SK-N-SH (cell line): Measurements from ENCODE around the gene EXD1. TPM values are rescaled to one million over a fixed set of nuclear protein-coding genes. Genes with fewer than 3 reads are reported as not detected.

Source experiments
- CTCF ChIA-PET: fragments of 300-600, 350-600 bp; formaldehyde crosslinking; extraction: SDS; loops from one replicate; lab custom pipeline; 2021; lab: Yijun Ruan, JAX
- POLR2A ChIA-PET: fragments of 350-600 bp; sonication (Branson Sonifier 250); formaldehyde crosslinking; extraction: SDS; loops from one replicate; lab custom pipeline; 2020; ENCODE audit warnings: antibody characterized with exemption, inconsistent platforms; lab: Yijun Ruan, JAX
- DNase-seq: peaks from one replicate; pipeline ENCODE4 v3.0.0; 2012
- H2AFZ ChIP-seq: fragments of 200-600 bp; sonication (generic); 2 replicates; pipeline ENCODE4 v1.8.1; 2016; ENCODE audit warnings: antibody characterized with exemption, mild to moderate bottlenecking, low read depth
- H3F3A ChIP-seq: fragments of 200-600 bp; sonication (generic); replicated peaks from 2 replicates; pipeline ENCODE3; 2016; ENCODE audit warnings: antibody characterized with exemption, mild to moderate bottlenecking; ENCODE audit not compliant: insufficient read depth
- H3K27ac ChIP-seq, 2 experiments: fragments of 200-500 bp in 1 of 2; fragments of 200-600 bp in 1 of 2; sonication (Bioruptor generic) in 1 of 2; sonication (generic), shearing (Covaris generic) in 1 of 2; 2 replicates each; pipeline versions ENCODE4 v1.5.1 to v1.6.1; 2014 to 2016; ENCODE audit warnings: low read depth in 2 of 2, inconsistent platforms in 1 of 2, low read length in 1 of 2, mild to moderate bottlenecking in 1 of 2, mixed read lengths in 1 of 2
- H3K27me3 ChIP-seq: fragments of 200-600 bp; sonication (generic), shearing (Covaris generic); 2 replicates; pipeline ENCODE4 v1.6.1; 2016; ENCODE audit warnings: mixed run types; ENCODE audit not compliant: insufficient read depth
- H3K36me3 ChIP-seq, 2 experiments: fragments of 200-500 bp in 1 of 2; fragments of 200-600 bp in 1 of 2; sonication (Bioruptor generic) in 1 of 2; sonication (generic) in 1 of 2; replicated peaks in 1 of 2; 2 replicates each; pipeline versions ENCODE3 to v1.5.1; 2014 to 2016; ENCODE audit warnings: low read length in 1 of 2, mild to moderate bottlenecking in 1 of 2; ENCODE audit not compliant: insufficient read depth in 2 of 2, control insufficient read depth in 1 of 2
- H3K4me1 ChIP-seq, 2 experiments: fragments of 200-500 bp in 1 of 2; fragments of 200-600 bp in 1 of 2; sonication (Bioruptor generic) in 1 of 2; sonication (generic), shearing (Covaris generic) in 1 of 2; 2 replicates each; pipeline versions ENCODE4 v1.5.1 to v1.6.1; 2014 to 2016; ENCODE audit warnings: low read depth in 1 of 2, low read length in 1 of 2, mixed run types in 1 of 2; ENCODE audit not compliant: insufficient read depth in 2 of 2, control insufficient read depth in 1 of 2
- H3K4me2 ChIP-seq: fragments of 200-600 bp; sonication (generic), shearing (Covaris generic); 2 replicates; pipeline ENCODE4 v1.6.1; 2017; ENCODE audit warnings: mixed run types
- H3K4me3 ChIP-seq, 2 experiments: fragments of 200-500 bp in 1 of 2; fragments of 200-600 bp in 1 of 2; sonication (Bioruptor generic) in 1 of 2; sonication (generic), shearing (Covaris generic) in 1 of 2; 2 replicates each; pipeline versions ENCODE4 v1.5.1 to v1.8.1; 2014 to 2016; ENCODE audit warnings: low read depth in 2 of 2, inconsistent platforms in 1 of 2, low read length in 1 of 2, mild to moderate bottlenecking in 1 of 2, mixed read lengths in 1 of 2, moderate library complexity in 1 of 2
- H3K79me2 ChIP-seq: fragments of 200-600 bp; sonication (generic); 2 replicates; pipeline ENCODE4 v1.8.1; 2017; ENCODE audit warnings: mild to moderate bottlenecking; ENCODE audit not compliant: insufficient read depth
- H3K9ac ChIP-seq: fragments of 200-600 bp; sonication (generic); 2 replicates; pipeline ENCODE4 v1.6.1; 2017; ENCODE audit warnings: mixed run types
- H3K9me2 ChIP-seq: fragments of 200-600 bp; sonication (generic); 2 replicates; pipeline ENCODE4 v1.6.1; 2017; ENCODE audit warnings: mixed run types
- H3K9me3 ChIP-seq: fragments of 200-600 bp; sonication (generic); 2 replicates; pipeline ENCODE4 v1.6.1; 2017; ENCODE audit warnings: mixed run types, mild to moderate bottlenecking, moderate library complexity
- H4K20me1 ChIP-seq: fragments of 200-600 bp; sonication (generic); 2 replicates; pipeline ENCODE4 v1.6.1; 2017; ENCODE audit warnings: mild to moderate bottlenecking, mixed run types; ENCODE audit not compliant: insufficient read depth
- CHD2 ChIP-seq: fragments of 150-350 bp; IDR thresholded peaks from 2 replicates; pipeline ENCODE4 v1.6.1; 2018; ENCODE audit warnings: low read length; ENCODE audit not compliant: partially characterized antibody
- EZH2phosphoT487 ChIP-seq: fragments of 200-600 bp; sonication (generic); IDR thresholded peaks from 2 replicates; pipeline ENCODE4 v1.6.1; 2017; ENCODE audit warnings: low read depth, mixed run types, mild to moderate bottlenecking, antibody characterized with exemption, moderate library complexity, borderline replicate concordance
- FOSL2 ChIP-seq: IDR thresholded peaks from 2 replicates; pipeline ENCODE4 v1.4.0; 2012; ENCODE audit warnings: low read depth, mild to moderate bottlenecking, moderate library complexity, borderline replicate concordance
- FOXM1 ChIP-seq: IDR thresholded peaks from 2 replicates; pipeline ENCODE4 v1.4.0; 2012; ENCODE audit warnings: low read depth, mild to moderate bottlenecking
- GABPA ChIP-seq: IDR thresholded peaks from 2 replicates; pipeline ENCODE4 v1.4.0; 2012; ENCODE audit warnings: low read depth, mild to moderate bottlenecking
- JUND ChIP-seq: IDR thresholded peaks from 2 replicates; pipeline ENCODE4 v1.4.0; 2012
- MEF2A ChIP-seq: IDR thresholded peaks from 2 replicates; pipeline ENCODE4 v1.4.0; 2012; ENCODE audit warnings: low read depth, borderline replicate concordance
- NFIC ChIP-seq: IDR thresholded peaks from 2 replicates; pipeline ENCODE4 v1.4.0; 2012; ENCODE audit warnings: borderline replicate concordance
- PBX3 ChIP-seq: IDR thresholded peaks from 2 replicates; pipeline ENCODE4; 2012
- RAD21 ChIP-seq: IDR thresholded peaks from 2 replicates; pipeline ENCODE4 v1.6.1; 2012; ENCODE audit warnings: mild to moderate bottlenecking, low read length
- RCOR1 ChIP-seq: fragments of 150-350 bp; IDR thresholded peaks from 2 replicates; pipeline ENCODE4 v1.6.1; 2017; ENCODE audit warnings: antibody characterized with exemption, low read length
- RXRA ChIP-seq: IDR thresholded peaks from 2 replicates; pipeline ENCODE4 v1.4.0; 2012; ENCODE audit warnings: low read depth, mild to moderate bottlenecking, borderline replicate concordance
- SMC3 ChIP-seq: IDR thresholded peaks from 2 replicates; pipeline ENCODE4 v1.6.1; 2012; ENCODE audit warnings: low read depth, low read length, improper control_type of control experiment
- TCF12 ChIP-seq: IDR thresholded peaks from 2 replicates; pipeline ENCODE4 v1.4.0; 2012
- TEAD4 ChIP-seq: IDR thresholded peaks from 2 replicates; pipeline ENCODE4 v1.4.0; 2012; ENCODE audit warnings: mild to moderate bottlenecking, borderline replicate concordance; ENCODE audit not compliant: insufficient read depth
- USF2 ChIP-seq: fragments of 150-350 bp; IDR thresholded peaks from 2 replicates; pipeline ENCODE4 v1.6.1; 2017; ENCODE audit warnings: antibody characterized with exemption, low read length, low read depth, borderline replicate concordance
- WGBS: methylation state at CpG from one replicate; pipeline ENCODE4 v1.1.6; 2017; ENCODE audit warnings: low lambda C conversion rate; 5-methylcytosine and 5-hydroxymethylcytosine counted together
- polyA plus RNA-seq, 3 experiments: library from polyadenylated mRNA; depleted of rRNA; stranded (reverse); fragments of >200 nt; gene quantifications; 2 replicates each; pipeline ENCODE4 v1.2.3, GENCODE V29; 2012

The EXD1 gene
- polyA plus RNA-seq, 1 of the 3 experiments (the other 2 are of a cell fraction) = 0.07 TPM

GRCh38 chr15:41133454-41133853, 97.1 kb downstream of the EXD1 start:
- DNase-seq = no peak
- ChIA-PET POLR2A (no interaction called here), CTCF (no interaction called here)
- no peaks in the 10 kb centered on the region for H3K79me2 ChIP-seq
- H3F3A ChIP-seq = no peaks in the 10 kb centered on the region
- no peak overlapping the region for H3K4me3 ChIP-seq
- H3K4me2 ChIP-seq = no peak overlapping the region
- no peaks in the 10 kb centered on the region for H3K9me3 ChIP-seq
- H3K27ac ChIP-seq = no peak overlapping the region
- no peak for TF ChIP-seq FOSL2
- no peak for TF ChIP-seq FOXM1
- TF ChIP-seq SMC3 = no peak
- TF ChIP-seq RCOR1 = no peak
- TF ChIP-seq EZH2phosphoT487 = no peak
- no peak for TF ChIP-seq TEAD4
- no peak for TF ChIP-seq USF2
- no peak for TF ChIP-seq RAD21
- no peak for TF ChIP-seq CHD2
- TF ChIP-seq NFIC = no peak
- TF ChIP-seq TCF12 = no peak
- no peak for TF ChIP-seq RXRA
- TF ChIP-seq JUND = no peak
- TF ChIP-seq PBX3 = no peak
- TF ChIP-seq MEF2A = no peak
- no peak for TF ChIP-seq GABPA
- WGBS = 82% methylated on average over 9 of the region's 10 CpGs
- H4K20me1 ChIP-seq = no peaks in the 10 kb centered on the region
- H3K4me1 ChIP-seq = no peaks in the 10 kb centered on the region
- H3K27me3 ChIP-seq = no peaks in the 10 kb centered on the region
- H3K36me3 ChIP-seq = no peaks in the 10 kb centered on the region
- no peaks in the 10 kb centered on the region for H3K9me2 ChIP-seq
- H2AFZ ChIP-seq = no peak overlapping the region
- H3K9ac ChIP-seq = no peak overlapping the region

Other genes with a start within 250 kb of the EXD1 start
- 4.6 and 5.2 TPM in 2 replicates for gene INO80, start 114.5 kb downstream of the EXD1 start, polyA plus RNA-seq (2012; rRNA removed)
- 30.5 and 35.8 TPM in 2 replicates for gene CHP1, start 511 bp upstream of the EXD1 start, polyA plus RNA-seq (2012; rRNA removed)
- 7.2 and 8.4 TPM in 2 replicates for gene OIP5, start 101.8 kb upstream of the EXD1 start, polyA plus RNA-seq (2012; rRNA removed)
- 41.1 and 43.5 TPM in 2 replicates for gene NUSAP1, start 102.1 kb upstream of the EXD1 start, polyA plus RNA-seq (2012; rRNA removed)
- gene NDUFAF1, start 171.7 kb upstream of the EXD1 start, polyA plus RNA-seq (2012; rRNA removed) = 14.9 and 17.9 TPM in 2 replicates
- 27.8 and 32.4 TPM in 2 replicates for gene RTF1, start 186.3 kb upstream of the EXD1 start, polyA plus RNA-seq (2012; rRNA removed)